H1 (cell line): ENCODE data around the gene CACNA1D. TPM values are rescaled to one million over a fixed set of nuclear protein-coding genes. Genes with fewer than 3 reads are reported as not detected.

ENCODE experiments used
- CHD7 ChIP-seq: fragments of 300-600 bp; sonication (generic); IDR thresholded peaks from 2 replicates; pipeline ENCODE4 v1.7.1; 2012; ENCODE audit warnings: low read length, moderate library complexity, mild to moderate bottlenecking, inconsistent platforms; ENCODE audit not compliant: insufficient replicate concordance
- polyA plus RNA-seq, 7 experiments: library from polyadenylated mRNA; depleted of rRNA in 3 of 7; stranded (reverse) in 5 of 7; unstranded in 2 of 7; fragments of >200 nt in 5 of 7; fragments of 200-250 nt in 2 of 7; gene quantifications; 1 replicate in 5 of 7; 2 replicates in 1 of 7; 4 replicates in 1 of 7; pipeline versions ENCODE4 v1.2.1 to v1.2.3, GENCODE V29; 2011 to 2013; ENCODE audit warnings: missing spikeins in 2 of 7, mixed read lengths in 2 of 7
- total RNA-seq: library from RNA; stranded (reverse); fragmentation: NEBNext Ultra II Directional; extraction: Animal tissue kit (Norgen Biotek cat#: 25700); gene quantifications from 2 replicates; pipeline ENCODE4 v1.2.1, GENCODE V29; 2021

CACNA1D gene
- total and polyA plus RNA-seq, 2 of the 8 experiments (the other 6 are each of a cell fraction or from before 2014, with no cell fraction given) = 2.0 to 2.9 TPM

- no peak for TF ChIP-seq CHD7
These were observed 37.3 kb upstream of the CACNA1D start (continued) for GRCh38 chr3:53457068-53457467.
